PC-3 (cell line): ENCODE measurements around the gene SLC41A3.

Experiments used
- EZH2 ChIP-seq: fragments of 300-600 bp; sonication (generic); IDR thresholded peaks from one replicate; pipeline ENCODE4 v1.6.1; 2017; ENCODE audit warnings: antibody characterized with exemption, mild to moderate bottlenecking, low read length; ENCODE audit not compliant: unreplicated experiment
- TF ChIP-seq, protein P1 (sequence below): fragments of 300-600 bp; sonication (generic); conservative IDR thresholded peaks from 2 replicates; pipeline ENCODE4 v1.5.1; 2017; ENCODE audit warnings: antibody characterized with exemption, low read depth, mild to moderate bottlenecking, low read length

DNA sequence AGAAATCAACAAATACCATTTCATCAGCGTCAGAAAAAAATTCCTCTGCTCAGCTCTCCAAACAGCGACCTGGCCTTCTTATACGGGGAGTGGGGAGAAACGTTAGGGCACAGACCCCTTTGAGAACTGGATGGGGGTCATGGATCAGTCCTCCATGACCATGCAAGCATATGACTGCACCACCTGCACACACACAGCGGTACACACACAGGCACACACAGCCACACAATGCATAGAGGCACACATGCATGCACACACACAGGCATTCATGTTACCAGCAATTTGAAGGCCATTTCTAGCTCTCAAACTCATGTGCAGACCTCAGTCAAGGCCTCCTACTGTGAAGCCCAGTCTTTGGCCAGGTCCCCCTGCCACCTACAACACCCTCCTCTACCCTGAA, 50.2 kb downstream of the SLC41A3 start:
- TF ChIP-seq, protein P1, sequence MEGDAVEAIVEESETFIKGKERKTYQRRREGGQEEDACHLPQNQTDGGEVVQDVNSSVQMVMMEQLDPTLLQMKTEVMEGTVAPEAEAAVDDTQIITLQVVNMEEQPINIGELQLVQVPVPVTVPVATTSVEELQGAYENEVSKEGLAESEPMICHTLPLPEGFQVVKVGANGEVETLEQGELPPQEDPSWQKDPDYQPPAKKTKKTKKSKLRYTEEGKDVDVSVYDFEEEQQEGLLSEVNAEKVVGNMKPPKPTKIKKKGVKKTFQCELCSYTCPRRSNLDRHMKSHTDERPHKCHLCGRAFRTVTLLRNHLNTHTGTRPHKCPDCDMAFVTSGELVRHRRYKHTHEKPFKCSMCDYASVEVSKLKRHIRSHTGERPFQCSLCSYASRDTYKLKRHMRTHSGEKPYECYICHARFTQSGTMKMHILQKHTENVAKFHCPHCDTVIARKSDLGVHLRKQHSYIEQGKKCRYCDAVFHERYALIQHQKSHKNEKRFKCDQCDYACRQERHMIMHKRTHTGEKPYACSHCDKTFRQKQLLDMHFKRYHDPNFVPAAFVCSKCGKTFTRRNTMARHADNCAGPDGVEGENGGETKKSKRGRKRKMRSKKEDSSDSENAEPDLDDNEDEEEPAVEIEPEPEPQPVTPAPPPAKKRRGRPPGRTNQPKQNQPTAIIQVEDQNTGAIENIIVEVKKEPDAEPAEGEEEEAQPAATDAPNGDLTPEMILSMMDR, result no peak
- TF ChIP-seq EZH2, result no peak
